GM12878 (cell line): ENCODE results near the gene C17orf78. TPM values are rescaled to one million over a fixed set of nuclear protein-coding genes. Genes with fewer than 3 reads are reported as not detected.

Experiments
- ATAC-seq: fragments of 200-7000 bp; cut with Tn5 transposase; 3 replicates; pipeline ENCODE4 v1.9.1; 2020; ENCODE audit warnings: mild to moderate bottlenecking, moderate library complexity
- BruUV-seq: library from RNA; stranded (reverse); fragments of 400-500 nt; replicated peaks from 2 replicates; lab custom pipeline; 2021; lab: Mats Ljungman, UMichigan
- CTCF ChIA-PET: fragments of 300-600 bp; sonication (Branson Sonifier 250); formaldehyde crosslinking; extraction: SDS; loops from one replicate; lab custom pipeline; 2021; ENCODE audit warnings: inconsistent platforms; lab: Yijun Ruan, JAX
- POLR2A ChIA-PET: fragments of 350-600 bp; formaldehyde crosslinking; extraction: SDS; loops from one replicate; lab custom pipeline; 2021; ENCODE audit warnings: inconsistent platforms; lab: Charles Lee
- RAD21 ChIA-PET: fragments of 300-600 bp; sonication (Branson Sonifier 250); formaldehyde crosslinking; loops from one replicate; lab custom pipeline; 2023; ENCODE audit warnings: antibody characterized with exemption; ENCODE audit not compliant: unreplicated experiment; lab: Charles Lee
- SMC1A ChIA-PET: fragments of 300-600 bp; sonication (Branson Sonifier 250); formaldehyde crosslinking; loops from one replicate; lab custom pipeline; 2023; ENCODE audit not compliant: unreplicated experiment, uncharacterized antibody; lab: Charles Lee
- DNase-seq: peaks from one replicate; pipeline ENCODE4 v3.0.0-alpha.2; 2011; ENCODE audit warnings: low read depth, low spot score
- FAIRE-seq: peaks from 3 replicates; lab custom pipeline; 2011; peaks lifted over from hg19 to GRCh38; lab: Jason Lieb, UNC
- H2AFZ ChIP-seq: 2 replicates; pipeline ENCODE4 v1.6.0; 2011; ENCODE audit warnings: low read depth, low read length, control low read depth; ENCODE audit not compliant: control insufficient read depth
- H3K27ac ChIP-seq: 2 replicates; pipeline ENCODE4 v1.5.1; 2011; ENCODE audit warnings: control low read depth; ENCODE audit not compliant: control insufficient read depth, insufficient read depth
- H3K27me3 ChIP-seq, 2 experiments: replicated peaks in 1 of 2; 2 replicates each; pipeline versions ENCODE4 v1.6.0 to v1.6.1; 2011; ENCODE audit warnings: low read length in 1 of 2; ENCODE audit not compliant: control insufficient read depth in 2 of 2, insufficient read depth in 2 of 2
- H3K36me3 ChIP-seq, 2 experiments: 2 replicates each; pipeline ENCODE4 v1.5.1; 2011; ENCODE audit warnings: low read length in 1 of 2; ENCODE audit not compliant: control insufficient read depth in 2 of 2, insufficient read depth in 2 of 2
- H3K4me1 ChIP-seq: 2 replicates; pipeline ENCODE4 v1.6.1; 2011; ENCODE audit warnings: mild to moderate bottlenecking, low read length, moderate library complexity, mixed read lengths; ENCODE audit not compliant: control insufficient read depth, insufficient read depth
- H3K4me2 ChIP-seq: 2 replicates; pipeline ENCODE4 v1.6.0; 2011; ENCODE audit warnings: control low read depth; ENCODE audit not compliant: control insufficient read depth, insufficient read depth
- H3K4me3 ChIP-seq: fragments of 200-600 bp; sonication (generic); 2 replicates; pipeline ENCODE4 v1.5.1; 2016
- H3K79me2 ChIP-seq: 2 replicates; pipeline ENCODE4 v1.6.0; 2011; ENCODE audit warnings: low read length; ENCODE audit not compliant: control insufficient read depth, insufficient read depth
- H3K9ac ChIP-seq: 2 replicates; pipeline ENCODE4 v1.8.0; 2011; ENCODE audit warnings: low read length, control low read depth, mixed read lengths; ENCODE audit not compliant: control insufficient read depth, insufficient read depth
- H3K9me3 ChIP-seq: replicated peaks from 3 replicates; pipeline ENCODE4 v1.5.1; 2011; ENCODE audit warnings: mild to moderate bottlenecking, low read length; ENCODE audit not compliant: control insufficient read depth, insufficient read depth
- H4K20me1 ChIP-seq: 2 replicates; pipeline ENCODE4 v1.6.0; 2011; ENCODE audit not compliant: control insufficient read depth, insufficient read depth
- ATF7 ChIP-seq: fragments of 450-650 bp; IDR thresholded peaks from 2 replicates; pipeline ENCODE4 v1.6.1; 2016; ENCODE audit warnings: low read depth, mild to moderate bottlenecking
- BCL3 ChIP-seq: IDR thresholded peaks from 2 replicates; pipeline ENCODE4 v1.6.1; 2011; ENCODE audit warnings: borderline replicate concordance, low read depth, mild to moderate bottlenecking, moderate library complexity, low read length; ENCODE audit not compliant: insufficient read depth, poor library complexity, severe bottlenecking
- CUX1 ChIP-seq: IDR thresholded peaks from 2 replicates; pipeline ENCODE4 v1.6.1; 2012; ENCODE audit warnings: improper control_type of control experiment, low read depth, low read length; ENCODE audit not compliant: insufficient replicate concordance
- DPF2 ChIP-seq: fragments of 450-650 bp; IDR thresholded peaks from 2 replicates; pipeline ENCODE4 v1.6.1; 2017; ENCODE audit warnings: mild to moderate bottlenecking
- IRF5 ChIP-seq: fragments of 450-650 bp; IDR thresholded peaks from 2 replicates; pipeline ENCODE4 v1.6.1; 2017; ENCODE audit warnings: borderline replicate concordance
- PBX3 ChIP-seq: IDR thresholded peaks from 2 replicates; pipeline ENCODE4 v1.6.1; 2011; ENCODE audit warnings: mild to moderate bottlenecking, low read depth, low read length, moderate library complexity; ENCODE audit not compliant: insufficient replicate concordance
- SMARCA5 ChIP-seq: fragments of 450-650 bp; IDR thresholded peaks from 2 replicates; pipeline ENCODE4 v1.6.1; 2017; ENCODE audit warnings: mild to moderate bottlenecking
- SPI1 ChIP-seq: IDR thresholded peaks from 2 replicates; pipeline ENCODE4 v1.6.1; 2011; ENCODE audit warnings: low read depth, mild to moderate bottlenecking, low read length, moderate library complexity, borderline replicate concordance; ENCODE audit not compliant: insufficient read depth
- STAT1 ChIP-seq: fragments of 450-650 bp; conservative IDR thresholded peaks from 2 replicates; pipeline ENCODE4 v1.6.1; 2014; ENCODE audit warnings: antibody characterized with exemption, mild to moderate bottlenecking
- TBL1XR1 ChIP-seq: IDR thresholded peaks from 2 replicates; pipeline ENCODE4 v1.6.1; 2012; ENCODE audit warnings: low read depth, low read length, improper control_type of control experiment
- WRNIP1 ChIP-seq: IDR thresholded peaks from 2 replicates; pipeline ENCODE4 v1.6.1; 2011; ENCODE audit warnings: low read depth, low read length, improper control_type of control experiment, borderline replicate concordance
- ZNF217 ChIP-seq: fragments of 450-650 bp; IDR thresholded peaks from 2 replicates; pipeline ENCODE4 v1.6.1; 2017; ENCODE audit warnings: antibody characterized with exemption, mild to moderate bottlenecking
- in situ Hi-C: fragments of 300-500 bp; cut with MboI; formaldehyde crosslinking; loops from 9 replicates; pipeline ENCODE4 v1.14.3; 2018; ENCODE audit warnings: mixed read lengths
- intact Hi-C: fragments of 100-400 bp; cut with micrococcal nuclease; formaldehyde crosslinking; loops from one replicate; pipeline ENCODE4 v1.14.2; 2022; ENCODE audit not compliant: unreplicated experiment
- polyA plus RNA-seq, 11 experiments: library from polyadenylated mRNA; depleted of rRNA in 4 of 11; unstranded in 6 of 11; stranded (reverse) in 5 of 11; fragments of >200 nt; fragmentation: Nextera tagmentation in 4 of 11; fragmentation: Illumina TruSeq in 1 of 11; extraction: Ambion mirVana in 4 of 11; extraction: Trizol in 1 of 11; gene quantifications; 1 replicate in 1 of 11; 2 replicates in 10 of 11; pipeline versions ENCODE4 v1.2.1 to v1.2.3, GENCODE V29; 2011 to 2016; ENCODE audit warnings: inconsistent platforms in 2 of 11, missing spikeins in 2 of 11, low read depth in 1 of 11
- total RNA-seq, 4 experiments: library from RNA; depleted of rRNA in 3 of 4; stranded (reverse); fragments of >200 nt in 3 of 4; fragmentation: Illumina TruSeq in 1 of 4; extraction: Trizol in 1 of 4; gene quantifications; 2 replicates each; pipeline versions ENCODE4 v1.2.1 to v1.2.3, GENCODE V29; 2013 to 2021

Gene C17orf78
- total and polyA plus RNA-seq, 10 of the 15 experiments (the other 5 are each of a cell fraction or from before 2014, with no cell fraction given): 0.10 TPM; not detected in 9

GRCh38 chr17:37400505-37400904 is 24.7 kb downstream of the C17orf78 start:
- ChIA-PET POLR2A (no interaction called here), RAD21 (interaction anchor here (5.2 kb wide), 1 partner anchor 25 kb away, joined by 81 read pairs; the partner anchor contains the start of gene C17orf78), SMC1A (interaction anchor here (1.4 to 1.7 kb wide), 2 partner anchors 29 to 391 kb away, joined by 3 to 4 read pairs; no protein-coding TSS in a partner anchor), CTCF (interaction anchor here (0.6 to 10.0 kb wide), 6 partner anchors 14 to 1787 kb away, joined by 3 to 187 read pairs (median 3); partner anchors contain the start of gene C17orf78)
- Histone ChIP-seq H4K20me1 (no peaks in the 10 kb centered on the region), H3K9ac (no peak overlapping the region), H3K4me1 (peaks cover 17% of the 10 kb centered on the region), H3K79me2 (peaks cover 9% of the 10 kb centered on the region), H3K4me2 (no peak overlapping the region), H3K9me3 (no peaks in the 10 kb centered on the region), H3K27me3 (no peaks in the 10 kb centered on the region), H2AFZ (no peak overlapping the region), H3K4me3 (no peak overlapping the region), H3K36me3 (no peaks in the 10 kb centered on the region), H3K27ac (no peak overlapping the region)
- no peak for DNase-seq
- in situ Hi-C loops: no loop called here
- BruUV-seq: no TSS peak
- no peak for FAIRE-seq
- ATAC-seq: no peak
- intact Hi-C loops: no loop called here
- TF ChIP-seq PBX3 (no peak), SMARCA5 (no peak), CUX1 (no peak), TBL1XR1 (no peak), ATF7 (no peak), SPI1 (no peak), ZNF217 (no peak), STAT1 (no peak), WRNIP1 (no peak), IRF5 (no peak), BCL3 (no peak), DPF2 (no peak)
